HG03097 (cell line): ENCODE measurements around the gene LRRN4CL.
A peak's percentile ranks its signal among the peaks of the same experiment; 100 is the strongest.

Source experiments
- ATAC-seq: cut with Tn5 transposase; IDR thresholded peaks from one replicate; pipeline ENCODE4 v1.9.1; 2021; ENCODE audit not compliant: unreplicated experiment, low FRiP score

Gene LRRN4CL

GRCh38 chr11:62648967-62649364, 40.4 kb downstream of the LRRN4CL start:
- ATAC-seq = no peak

- no peak for ATAC-seq
Observed at GRCh38 chr11:62648185-62648966, 41.0 kb downstream of the LRRN4CL start.

GRCh38 chr11:62647609-62648005, 41.7 kb downstream of the LRRN4CL start:
- no peak for ATAC-seq

- ATAC-seq = peak; percentile 7
Observed at GRCh38 chr11:62646825-62647608, 42.3 kb downstream of the LRRN4CL start.

- ATAC-seq = peak; percentile 86
Observed at GRCh38 chr11:62645946-62646824, 43.1 kb downstream of the LRRN4CL start, which contains the start of gene GANAB. Gene GANAB (minus strand): TSS chr11:62646613. CDS start chr11:62646599, 14 bp downstream.

- no peak for ATAC-seq
Observed at GRCh38 chr11:62645671-62645945, 43.7 kb downstream of the LRRN4CL start.

- no peak for ATAC-seq
Observed at GRCh38 chr11:62644220-62644619, 45.1 kb downstream of the LRRN4CL start.
